Measurements from ENCODE around the gene TRAPPC2L.
"Not testable (repeated sequence)": the region's sequence is repeated elsewhere in the genome, so short reads cannot be mapped to it uniquely, and the experiment has no call there.

Gene TRAPPC2L

DNA sequence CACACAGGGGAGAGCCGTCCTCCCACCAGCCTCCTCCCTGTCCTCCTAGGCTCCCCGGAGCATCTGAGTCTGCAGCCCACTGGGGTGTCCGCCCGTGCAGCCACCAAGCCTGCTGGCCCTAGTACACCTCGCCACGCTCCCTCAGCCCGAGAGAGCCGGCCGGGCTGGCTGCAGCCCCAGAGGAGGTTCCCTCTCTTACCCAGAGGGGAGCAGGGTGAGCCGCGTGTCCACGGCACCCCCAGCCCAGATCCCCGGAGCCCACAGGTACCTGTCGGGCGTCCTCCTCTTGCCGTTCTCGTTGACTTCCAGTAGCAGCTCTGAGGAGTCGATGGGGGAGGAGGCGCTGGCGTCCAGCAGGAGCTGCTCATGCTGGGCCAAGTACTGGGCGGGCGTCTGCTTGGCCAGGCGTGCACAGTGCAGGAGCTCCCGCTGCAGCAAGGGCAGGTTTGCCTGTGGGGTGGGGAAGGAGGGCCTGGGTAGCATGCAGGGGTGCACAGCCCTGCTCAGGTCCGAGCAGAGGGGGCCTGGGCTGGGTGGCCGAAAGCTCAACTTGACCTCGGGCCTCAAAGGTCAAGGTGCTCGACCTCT, 28.9 kb downstream of the TRAPPC2L start:
- DNase-seq (ENCODE audit: extremely low spot score, insufficient read length, low read depth) (no peak), FAIRE-seq (no peak)

DNA sequence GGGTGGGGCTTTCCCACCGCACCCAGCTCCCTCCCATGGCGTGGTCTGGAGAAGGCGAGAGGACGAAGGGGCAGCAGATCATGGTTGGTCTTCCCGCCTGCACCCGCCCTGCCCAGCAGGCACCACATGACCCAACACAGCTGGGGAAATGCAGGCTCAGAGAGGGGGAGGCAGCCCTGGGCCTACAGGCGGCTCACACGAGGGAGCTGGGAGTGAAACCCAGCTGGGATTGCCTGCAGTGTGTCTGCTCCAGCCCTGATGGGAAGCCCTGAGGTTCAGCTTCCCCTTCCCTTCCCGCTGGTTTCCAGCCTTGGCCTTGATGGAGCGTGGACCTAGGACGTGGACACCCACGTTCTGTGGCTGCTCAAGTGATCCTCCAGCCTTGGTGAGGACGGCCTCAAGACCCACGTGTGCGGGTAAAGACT, 29.5 kb downstream of the TRAPPC2L start:
- FAIRE-seq (no peak), DNase-seq (ENCODE audit: extremely low spot score, insufficient read length, low read depth) (no peak)

DNA sequence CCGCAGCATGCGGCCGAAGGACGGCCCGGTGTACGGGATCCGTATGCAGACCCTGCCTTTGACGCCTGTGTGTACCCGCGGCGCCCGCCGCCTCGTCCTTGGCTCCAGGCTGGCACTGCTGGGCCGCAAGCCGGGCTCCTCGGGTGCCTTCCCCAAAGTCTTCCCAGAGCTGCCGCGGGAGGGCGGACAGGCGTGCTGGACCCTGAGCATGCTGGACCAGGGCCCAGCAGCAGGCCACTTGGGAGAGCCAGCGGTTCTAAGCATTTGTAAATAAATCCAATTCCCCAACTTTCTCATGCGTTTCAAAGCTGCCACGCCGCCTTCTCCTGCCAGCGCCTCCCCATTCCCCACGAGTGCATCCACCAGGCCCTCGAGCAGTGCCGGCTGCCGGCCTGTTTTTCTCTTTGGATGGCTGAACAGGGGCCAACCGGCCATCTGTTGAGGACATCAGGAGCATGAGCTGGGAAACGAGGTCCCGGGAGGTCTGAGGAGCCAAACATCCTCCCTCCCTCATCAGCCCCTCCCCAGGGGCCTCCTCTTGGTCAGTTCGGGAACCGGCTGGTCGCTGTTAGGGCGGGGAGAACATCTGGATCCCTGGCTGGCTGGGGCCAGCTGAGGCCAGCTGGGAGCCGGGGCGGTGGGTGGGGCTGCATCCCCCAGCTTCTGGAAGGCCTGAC, 30.1 kb downstream of the TRAPPC2L start:
- no peak for FAIRE-seq
- no peak for DNase-seq (ENCODE audit: extremely low spot score, insufficient read length, low read depth)

DNA sequence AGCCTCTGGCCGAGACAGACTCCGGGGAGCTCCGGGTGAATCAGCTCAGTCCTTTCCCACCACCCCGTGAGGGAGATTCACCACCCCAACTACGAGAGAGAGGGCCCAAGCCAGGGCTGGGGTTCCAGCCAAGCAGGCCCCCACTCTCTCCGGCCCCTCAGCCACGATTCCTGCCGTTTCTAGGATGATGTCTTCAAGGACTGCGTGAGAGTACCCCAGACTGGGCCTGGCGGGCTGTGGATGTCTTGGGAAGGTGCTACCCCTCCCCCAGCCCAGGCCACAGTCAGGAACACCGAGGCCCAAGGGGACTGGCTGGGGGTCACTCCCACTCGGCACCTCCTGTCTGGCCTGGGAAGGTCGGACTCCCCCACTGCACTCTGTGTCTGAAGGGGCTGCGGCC, 31.1 kb downstream of the TRAPPC2L start:
- no peak for FAIRE-seq

DNA sequence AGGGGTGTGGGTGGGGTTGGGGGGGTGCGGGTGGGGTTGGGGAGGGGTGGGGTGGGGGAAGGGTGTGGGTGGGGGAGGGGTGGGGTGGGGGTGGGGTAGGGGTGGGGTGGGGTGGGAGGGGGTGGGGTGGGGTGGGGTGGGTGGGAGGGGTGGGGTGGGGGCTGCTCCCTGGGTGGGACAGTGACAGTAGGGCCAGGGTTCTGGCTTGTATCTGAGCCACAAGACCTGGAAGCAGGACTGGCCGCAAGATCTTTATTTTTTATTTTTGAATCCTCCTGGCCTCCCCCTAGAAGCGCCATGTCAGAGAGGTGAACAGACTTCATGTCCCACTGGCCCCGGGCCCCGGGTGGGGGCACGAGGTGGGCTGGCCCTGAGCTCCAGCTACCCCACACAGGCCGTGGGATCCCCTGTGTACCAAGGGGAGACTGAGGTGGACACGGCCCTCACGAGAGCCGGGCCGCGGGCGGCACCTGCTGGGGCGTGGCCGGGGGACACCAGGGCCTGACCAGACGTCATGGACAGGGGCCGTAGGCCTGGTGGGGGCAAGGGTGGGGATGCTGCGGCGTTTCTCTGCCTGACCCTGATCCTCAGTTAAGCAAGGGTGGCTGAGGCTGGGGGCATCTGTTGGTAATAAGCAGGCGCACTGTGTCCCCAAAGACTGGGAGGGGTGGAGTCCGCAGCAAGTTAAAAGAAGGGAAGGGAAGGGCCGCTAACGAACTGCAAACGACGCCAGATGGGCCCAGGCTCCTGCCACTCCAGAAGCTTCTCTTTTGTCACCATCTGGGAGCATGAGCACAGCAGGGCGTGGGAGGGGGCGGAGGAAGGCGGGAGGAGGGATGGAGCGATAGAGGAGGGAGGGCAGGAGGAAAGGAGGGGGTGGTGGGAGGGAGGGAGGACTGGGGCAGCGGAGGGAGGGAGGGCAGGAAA, 31.8 kb downstream of the TRAPPC2L start:
- FAIRE-seq (no peak), DNase-seq (ENCODE audit: extremely low spot score, insufficient read length, low read depth) (no peak)

More for the DNA sequence above, 31.1 kb downstream of the TRAPPC2L start:
- no peak for DNase-seq (ENCODE audit: extremely low spot score, insufficient read length, low read depth)

DNA sequence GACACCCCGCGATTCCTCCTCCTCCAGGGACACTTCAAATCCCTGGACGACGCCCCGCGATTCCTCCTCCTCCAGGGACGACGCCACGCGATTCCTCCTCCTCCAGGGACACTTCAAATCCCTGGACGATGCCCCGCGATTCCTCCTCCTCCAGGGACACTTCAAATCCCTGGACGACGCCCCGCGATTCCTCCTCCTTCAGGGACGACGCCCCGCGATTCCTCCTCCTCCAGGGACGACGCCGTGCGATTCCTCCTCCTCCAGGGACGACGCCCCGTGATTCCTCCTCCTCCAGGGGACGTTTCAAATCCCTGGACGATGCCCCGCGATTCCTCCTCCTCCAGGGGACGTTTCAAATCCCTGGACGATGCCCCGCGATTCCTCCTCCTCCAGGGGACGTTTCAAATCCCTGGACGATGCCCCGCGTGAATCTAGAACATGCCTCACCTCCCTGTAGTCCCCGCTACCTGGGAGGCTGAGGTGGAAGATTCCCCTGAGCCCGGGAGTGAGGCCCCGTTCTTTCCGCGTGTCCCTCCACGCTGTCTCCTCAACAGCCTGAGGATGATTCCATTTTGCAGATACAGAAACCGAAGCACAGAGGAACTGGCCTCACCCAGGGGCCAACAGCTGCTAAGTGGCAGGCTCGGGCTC, 32.9 kb downstream of the TRAPPC2L start:
- not testable (repeated sequence) for FAIRE-seq; DNase-seq (ENCODE audit: extremely low spot score, insufficient read length, low read depth)

DNA sequence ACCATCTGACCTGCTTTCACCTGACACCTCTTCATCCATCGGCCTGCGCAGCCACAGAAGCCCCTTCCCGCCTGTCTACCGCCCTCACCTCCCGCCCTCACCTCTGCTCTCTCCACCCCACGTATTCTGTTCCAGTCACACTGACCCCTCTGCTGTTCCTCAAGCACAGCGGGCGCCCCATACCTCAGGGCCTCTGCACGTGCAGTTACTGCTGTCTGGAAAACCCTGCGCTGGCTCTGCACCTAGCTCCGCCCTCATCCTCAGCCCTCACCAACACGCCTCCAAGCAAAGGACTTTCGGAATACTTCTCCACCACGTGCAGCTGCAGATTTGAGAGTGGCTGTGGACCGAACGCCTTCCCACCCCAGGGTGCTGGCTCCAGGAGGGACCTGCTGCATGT, 34.2 kb downstream of the TRAPPC2L start:
- DNase-seq (ENCODE audit: extremely low spot score, insufficient read length, low read depth) (no peak), FAIRE-seq (no peak)

DNA sequence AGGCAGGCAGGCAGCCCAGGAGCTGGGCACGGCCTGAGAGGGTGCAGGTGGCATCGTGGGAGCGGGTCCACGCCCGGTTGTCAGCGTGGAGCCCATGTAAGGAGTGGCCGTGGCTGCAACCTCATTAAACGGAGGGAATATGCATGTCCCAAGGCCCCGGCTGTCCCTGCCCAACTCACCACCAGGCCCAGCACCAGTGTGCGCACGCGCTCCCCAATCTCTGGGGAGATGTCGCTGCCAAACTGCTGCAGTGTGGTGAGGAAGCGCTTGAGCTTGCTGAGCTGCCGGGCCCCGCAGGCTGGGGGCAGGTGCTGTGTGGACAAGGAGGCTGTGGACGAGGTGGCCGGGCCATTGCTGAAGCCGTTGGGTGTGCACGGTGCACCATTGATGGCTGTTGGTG, 35.1 kb downstream of the TRAPPC2L start:
- no peak for FAIRE-seq
- no peak for DNase-seq (ENCODE audit: extremely low spot score, insufficient read length, low read depth)

DNA sequence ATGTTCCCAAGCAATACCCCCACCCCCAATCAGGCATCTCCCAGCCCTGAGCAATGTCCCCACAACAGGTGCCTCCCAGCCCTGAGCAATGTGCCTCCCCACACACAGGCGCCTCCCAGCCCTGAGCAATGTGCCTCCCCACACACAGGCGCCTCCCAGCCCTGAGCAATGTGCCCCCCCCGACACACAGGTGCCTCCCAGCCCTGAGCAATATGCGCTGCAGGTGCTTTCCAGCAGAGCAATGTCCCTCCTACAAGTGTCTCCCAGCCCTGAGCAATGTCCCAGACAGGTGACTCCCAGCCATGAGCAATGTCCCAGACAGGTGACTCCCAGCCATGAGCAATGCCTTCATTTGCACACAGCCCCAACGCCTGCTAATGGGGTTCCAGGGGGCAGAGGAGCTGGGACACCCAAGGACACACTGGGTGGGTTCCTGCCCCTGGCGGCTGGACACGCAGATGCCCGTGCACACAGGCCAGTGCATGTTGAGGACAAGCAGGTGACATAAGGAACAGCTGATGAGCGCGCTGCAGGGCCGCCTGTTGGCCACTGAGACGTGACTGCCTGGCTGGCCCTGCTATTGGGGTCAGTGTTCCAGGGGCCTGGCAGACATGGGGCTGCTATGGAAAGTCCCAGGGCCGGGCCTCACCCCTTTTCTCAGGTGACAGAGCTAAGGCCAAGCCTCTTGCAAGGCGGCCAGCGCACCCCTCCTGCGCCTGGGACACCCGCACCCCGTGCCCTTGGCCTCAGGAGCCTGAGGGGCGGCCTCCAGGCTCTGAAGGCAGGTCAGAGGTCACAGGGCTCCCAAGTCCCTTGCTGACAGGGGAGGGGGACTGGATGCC, 36.4 kb downstream of the TRAPPC2L start:
- no peak for FAIRE-seq
- DNase-seq (ENCODE audit: extremely low spot score, insufficient read length, low read depth), result no peak

DNA sequence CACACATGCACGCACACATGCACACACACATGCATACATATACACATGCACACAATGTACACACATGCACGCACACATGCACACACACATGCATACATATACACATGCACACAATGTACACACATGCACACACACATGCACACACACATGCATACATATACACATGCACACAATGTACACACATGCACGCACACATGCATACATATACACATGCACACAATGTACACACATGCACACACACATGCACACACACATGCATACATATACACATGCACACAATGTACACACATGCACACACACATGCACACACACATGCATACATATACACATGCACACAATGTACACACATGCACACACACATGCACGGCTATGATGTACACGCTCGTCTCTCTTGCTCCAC, 37.3 kb downstream of the TRAPPC2L start:
- DNase-seq (ENCODE audit: extremely low spot score, insufficient read length, low read depth); FAIRE-seq: not testable (repeated sequence)

DNA sequence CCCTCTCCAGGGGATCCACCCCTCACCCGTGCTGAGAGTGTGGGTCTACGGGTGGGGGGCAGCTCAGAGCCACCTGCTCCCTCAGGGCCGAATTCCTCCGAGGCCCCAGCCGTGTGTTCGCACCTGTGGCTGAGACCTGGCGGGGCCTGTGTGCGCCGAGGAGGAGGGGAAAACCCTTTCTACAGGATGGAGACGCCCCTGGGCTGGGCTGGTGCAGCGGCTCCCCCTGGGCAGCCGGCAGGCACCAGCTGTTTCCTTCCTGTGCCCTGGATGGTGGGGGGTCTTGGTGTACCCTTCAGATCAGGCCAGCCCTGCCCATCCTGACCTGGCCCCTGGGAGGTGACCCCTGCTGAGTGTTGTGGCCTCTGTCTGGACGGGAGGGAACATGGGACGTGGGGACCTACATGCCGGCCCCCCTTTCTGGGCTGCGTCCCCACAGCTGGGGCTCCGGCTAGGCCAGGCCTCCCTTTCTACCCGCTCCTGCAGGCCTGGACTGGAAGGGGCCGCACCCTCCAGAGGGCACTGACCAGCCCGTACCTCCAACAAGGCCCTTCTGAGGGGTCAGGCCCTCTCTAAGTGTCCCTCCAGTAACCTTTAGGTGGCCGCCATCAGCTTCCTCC, 37.9 kb downstream of the TRAPPC2L start:
- FAIRE-seq (no peak), DNase-seq (ENCODE audit: extremely low spot score, insufficient read length, low read depth) (no peak)

DNA sequence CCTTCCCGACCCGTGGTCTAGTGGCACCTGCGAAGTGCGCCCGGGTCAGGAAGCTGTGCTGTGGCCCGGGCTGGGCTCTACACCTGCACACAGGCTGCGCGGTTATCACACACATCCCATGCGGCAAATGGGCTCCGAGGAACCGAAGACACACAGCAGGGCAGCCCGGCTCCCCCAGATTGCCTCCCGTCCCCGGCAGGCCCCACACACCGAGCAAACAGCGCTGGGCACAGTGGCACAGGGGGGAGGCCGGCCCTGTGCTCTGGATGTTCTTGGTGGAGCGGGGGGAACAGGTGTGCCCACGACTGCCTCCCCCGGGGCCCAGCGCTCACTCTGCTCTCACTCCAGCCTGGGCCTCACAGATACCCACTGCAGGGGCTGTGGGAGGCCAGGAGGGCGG, 38.4 kb downstream of the TRAPPC2L start:
- FAIRE-seq, result no peak
- no peak for DNase-seq (ENCODE audit: extremely low spot score, insufficient read length, low read depth)

DNA sequence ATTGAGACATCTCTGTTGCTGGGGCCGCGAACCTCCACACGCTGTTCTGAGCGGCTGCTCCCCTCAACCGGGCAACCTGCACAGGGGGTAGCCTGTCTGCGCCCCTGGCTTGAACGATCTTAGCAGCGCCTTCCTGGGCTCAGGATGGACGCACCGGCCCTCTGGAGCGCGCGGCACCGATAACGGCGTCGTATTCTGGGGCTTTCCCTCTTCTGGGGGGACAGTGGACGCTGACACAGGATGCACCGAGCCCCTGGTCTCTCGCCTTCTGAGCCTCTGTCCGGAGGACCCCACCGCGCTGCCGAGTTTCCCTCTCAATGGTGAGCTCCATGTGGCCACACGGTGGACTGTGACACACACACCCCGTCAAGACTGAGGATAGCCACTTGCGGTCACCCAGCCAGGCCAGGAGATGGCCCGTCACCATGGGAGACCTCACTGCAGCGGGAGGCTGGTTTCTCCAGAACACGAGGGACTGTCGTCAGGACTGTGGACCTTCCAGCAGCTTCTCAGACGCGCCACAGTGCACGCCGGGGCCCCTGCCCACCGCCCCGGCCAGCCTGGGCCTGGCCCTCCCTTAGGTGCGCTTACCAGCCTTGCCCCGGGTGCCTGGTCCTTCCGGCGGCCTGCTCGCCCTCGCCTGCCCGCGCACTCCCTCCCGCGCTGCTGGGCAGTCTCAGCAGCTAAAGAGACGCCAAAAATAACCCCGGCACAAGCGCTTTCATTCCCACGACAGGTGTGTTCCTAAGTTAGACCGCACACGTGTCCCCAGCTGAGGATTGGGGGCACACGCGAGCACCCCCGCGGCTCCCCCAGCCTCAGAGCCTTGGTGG, 39.5 kb downstream of the TRAPPC2L start:
- no peak for DNase-seq (ENCODE audit: extremely low spot score, insufficient read length, low read depth)
- FAIRE-seq, result no peak

DNA sequence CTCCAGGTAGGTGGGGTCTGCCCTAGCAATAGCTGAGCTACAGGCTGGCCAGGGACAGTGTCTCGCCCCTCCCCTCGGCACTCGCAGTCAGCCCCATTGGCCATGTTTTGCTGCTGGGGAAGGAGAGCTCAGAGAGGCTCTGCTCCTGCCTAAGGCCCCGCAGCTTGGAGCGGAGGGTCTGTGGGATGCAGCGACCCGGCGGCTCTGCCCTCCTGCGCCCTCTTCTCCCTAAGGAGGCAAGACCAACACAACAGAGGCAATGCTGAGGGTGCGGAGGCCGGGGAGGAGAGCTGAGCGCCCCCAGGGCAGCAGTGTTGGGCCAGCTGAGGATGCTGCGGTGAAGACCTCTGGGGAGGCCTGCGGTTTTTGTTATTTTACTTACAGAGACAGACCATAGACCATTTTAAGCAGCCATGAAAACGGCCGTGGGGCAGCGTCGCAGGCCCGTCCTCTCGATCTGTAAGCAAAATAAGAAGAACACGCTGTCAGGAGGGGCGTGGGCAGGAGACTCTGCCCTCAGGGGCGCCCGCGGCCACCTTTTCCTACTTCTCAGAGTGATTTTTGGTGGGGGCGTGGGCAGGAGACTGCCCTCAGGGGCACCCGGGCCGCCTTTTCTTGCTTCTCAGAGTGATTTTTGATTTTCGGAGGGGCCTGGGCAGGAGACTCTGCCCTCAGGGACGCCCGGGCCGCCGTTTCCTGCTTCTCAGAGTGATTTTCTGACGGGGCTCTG, 40.9 kb downstream of the TRAPPC2L start:
- FAIRE-seq (no peak), DNase-seq (ENCODE audit: extremely low spot score, insufficient read length, low read depth) (no peak)

DNA sequence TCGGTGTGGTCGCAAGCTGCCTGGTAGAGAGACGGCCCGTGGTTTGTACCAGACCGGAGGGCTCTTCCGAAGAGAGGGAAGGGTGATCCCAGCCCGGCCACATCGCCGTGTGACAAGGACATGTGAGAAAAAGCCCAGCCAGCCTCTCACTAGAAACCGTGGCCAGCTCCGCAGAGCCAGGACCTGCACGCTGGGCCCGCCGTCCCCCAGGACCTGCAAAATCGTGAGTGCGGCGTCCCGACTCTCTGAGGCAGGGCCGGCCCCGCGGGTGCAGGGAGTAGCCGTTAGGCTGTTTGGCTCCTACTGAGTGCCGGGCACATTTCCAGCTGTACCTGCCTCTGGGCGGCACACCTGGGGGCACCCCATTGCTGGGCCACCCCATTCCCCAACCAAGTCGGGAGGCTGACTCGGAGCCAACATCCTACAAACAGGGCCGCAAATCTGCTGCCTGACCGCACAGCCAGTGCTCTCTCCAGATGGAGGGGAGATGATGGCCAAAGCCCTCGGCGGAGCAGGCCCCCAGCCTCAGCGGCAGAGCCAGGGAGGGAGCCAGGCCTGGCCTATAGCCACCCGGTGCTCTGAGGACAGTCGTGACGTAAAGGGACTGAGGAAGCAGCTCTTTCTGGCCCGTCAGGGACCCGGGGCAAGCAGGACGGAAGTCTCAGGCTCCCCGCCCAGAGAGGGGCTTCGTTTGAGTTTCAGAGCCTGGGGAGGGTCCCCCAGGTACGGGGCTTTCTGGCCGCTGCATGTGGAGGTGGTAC, 43.2 kb downstream of the TRAPPC2L start:
- DNase-seq (ENCODE audit: extremely low spot score, insufficient read length, low read depth), result no peak
- no peak for FAIRE-seq

DNA sequence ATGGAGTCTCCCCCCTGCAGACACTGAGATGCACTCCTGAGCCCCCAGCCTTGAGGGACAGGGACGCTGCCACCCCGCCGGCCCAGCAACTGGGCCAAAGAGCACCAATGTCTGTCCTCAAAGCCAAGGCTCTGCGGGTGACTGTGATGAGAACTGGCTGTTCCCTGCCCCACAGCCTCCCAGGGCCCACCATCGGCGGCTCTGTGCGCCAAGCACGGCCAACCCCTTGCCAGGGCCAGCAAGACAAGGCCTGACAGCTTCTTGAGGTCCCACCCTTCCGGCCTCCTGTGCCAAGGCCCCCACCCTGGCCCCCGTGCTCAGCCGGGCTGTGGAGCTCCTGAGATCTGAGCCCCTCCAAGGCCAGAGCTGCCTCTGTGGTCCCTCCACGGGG, 43.7 kb downstream of the TRAPPC2L start:
- FAIRE-seq, result no peak
- no peak for DNase-seq (ENCODE audit: extremely low spot score, insufficient read length, low read depth)

DNA sequence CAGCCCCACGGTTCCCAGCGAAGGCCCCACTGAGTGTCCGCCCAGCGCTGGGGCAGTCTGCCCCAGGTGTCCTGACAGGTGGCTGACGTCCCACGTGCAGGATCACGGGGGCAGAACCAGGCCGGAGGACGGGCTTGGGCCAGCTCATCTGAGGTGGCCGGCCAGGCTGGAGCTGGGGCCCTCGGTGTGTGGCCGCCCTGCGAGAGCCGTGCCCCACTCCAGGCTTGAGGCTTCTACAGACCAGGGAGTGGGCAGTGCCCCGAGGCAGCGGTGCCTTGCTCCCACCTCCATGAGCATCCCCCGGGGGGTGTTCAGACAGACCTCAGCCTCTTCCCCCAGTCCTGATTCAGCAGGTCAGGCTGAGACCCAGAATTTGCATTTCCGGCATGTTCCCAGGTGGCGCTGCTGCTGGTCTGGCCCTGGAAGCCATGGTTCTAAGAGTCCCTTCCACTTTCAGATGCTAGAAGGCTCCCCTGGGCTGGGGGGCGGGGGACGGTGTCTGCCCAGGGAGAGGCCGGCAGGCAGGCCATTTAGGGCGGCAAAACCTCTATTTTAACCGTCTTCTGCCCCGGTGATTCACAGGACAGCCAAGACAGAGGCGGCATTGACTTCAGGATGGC, 44.9 kb downstream of the TRAPPC2L start:
- FAIRE-seq, result no peak
- no peak for DNase-seq (ENCODE audit: extremely low spot score, insufficient read length, low read depth)

All from GM18507 (cell line).